ENCODE measurements around the gene WDR35. TPM values are rescaled to one million over a fixed set of nuclear protein-coding genes. Genes with fewer than 3 reads are reported as not detected.

The WDR35 gene
- total and polyA plus RNA-seq, 2 of the 4 experiments (the other 2 are of a cell fraction): 3.4 to 8.1 TPM

- H2AK5ac ChIP-seq (ENCODE audit: low read depth, low read length): no peak overlapping the region
- peak overlapping the region; percentile 86; the same call in 1 of the 2 replicates for H4K5ac ChIP-seq (ENCODE audit: low read depth, low read length)
- no peak overlapping the region for H3K9ac ChIP-seq (ENCODE audit: low read depth, low read length)
- no peak; the same call in 1 of the 2 replicates for ATAC-seq (ENCODE audit: low read depth)
- no peak overlapping the region; the same call in 1 of the 2 replicates for H3K27ac ChIP-seq (ENCODE audit: insufficient read depth, low read length)
- H3K79me1 ChIP-seq (ENCODE audit: low read depth in 1 of 2, low read length in 2 of 2): no peaks in the 10 kb centered on the region
- no peaks in the 10 kb centered on the region for H4K20me1 ChIP-seq (ENCODE audit: insufficient read depth, low read length)
- peaks cover 8% of the 10 kb centered on the region for H3K4me1 ChIP-seq (ENCODE audit: control insufficient read depth, insufficient read depth, low read length)
- dilution Hi-C loops (cut with HindIII; ENCODE audit: low sequenced_read_pairs, unreplicated experiment): no loop called here
- H3K23ac ChIP-seq (ENCODE audit: low read depth, low read length): no peak overlapping the region; the same call in 1 of the 2 replicates
- in situ Hi-C loops (cut with MboI; ENCODE audit: low sequenced_read_pairs): no loop called here
- POLR2A ChIA-PET (ENCODE audit: unreplicated experiment): no interaction called here
- intact Hi-C loops (cut with micrococcal nuclease): loop anchor here (10.0 kb wide), 1 partner anchor 892 kb away; the partner anchor contains the start of gene LDAH
- TF ChIP-seq MAFK (IDR thresholded peaks at IDR 0.05; ENCODE audit: low read depth, low read length): no peak
- TF ChIP-seq USF2 (IDR thresholded peaks at IDR 0.05; ENCODE audit: low read depth, low read length): no peak
- H3K4me2 ChIP-seq (ENCODE audit: low read depth, low read length): peak overlapping the region; percentile 79; the same call in 1 of the 2 replicates
- peaks cover 2% of the 10 kb centered on the region; the same call in 1 of the 2 replicates for H3K9me3 ChIP-seq (ENCODE audit: control insufficient read depth, insufficient read depth, low read length)
- no peak overlapping the region; the same call in 1 of the 2 replicates for H3K14ac ChIP-seq (replicated peaks; ENCODE audit: low read depth, low read length)
- peak overlapping the region; percentile 7; the same call in 1 of the 2 replicates for H3K4ac ChIP-seq (ENCODE audit: low read depth, low read length)
- H3K18ac ChIP-seq (ENCODE audit: low read depth, low read length): peak overlapping the region; percentile 89; the same call in 1 of the 2 replicates
- peaks cover 3% of the 10 kb centered on the region; the same call in 1 of the 2 replicates for H3K9me1 ChIP-seq (ENCODE audit: insufficient read depth, low read length)
- BruUV-seq (replicated peaks): no TSS peak
- no peak overlapping the region for H2AK9ac ChIP-seq (replicated peaks; ENCODE audit: low read depth, low read length, poor library complexity)
- no peak overlapping the region for H3K4me3 ChIP-seq (ENCODE audit: insufficient read depth, low read depth, low read length)
- WGBS, 2 experiments (ENCODE audit: extremely low coverage in 2 of 2, insufficient read length in 1 of 2): no CpG with 5 or more reads among the region's 2 CpGs
- peak overlapping the region; percentile 50 for H2BK120ac ChIP-seq (ENCODE audit: low read depth, low read length)
- H3K27me3 ChIP-seq (ENCODE audit: control insufficient read depth, insufficient read depth, low read length): no peaks in the 10 kb centered on the region
- peaks cover 15% of the 10 kb centered on the region for H3K36me3 ChIP-seq (ENCODE audit: control insufficient read depth, insufficient read depth, low read length)
- peak overlapping the region; percentile 15; the same call in 1 of the 2 replicates for H4K91ac ChIP-seq (ENCODE audit: insufficient read depth, low read depth, low read length)
- peak overlapping the region; percentile 55; the same call in 1 of the 3 replicates for H2BK15ac ChIP-seq (ENCODE audit: low read depth, low read length)
- H4K8ac ChIP-seq (ENCODE audit: low read depth in 2 of 2, low read length in 2 of 2): peak overlapping the region; percentile 46 to 69; a peak in 3 of 4 replicates
- no peak overlapping the region for H2BK5ac ChIP-seq (ENCODE audit: low read depth, low read length, poor library complexity, severe bottlenecking)
- peak overlapping the region; percentile 86 for H2BK20ac ChIP-seq (ENCODE audit: low read depth, low read length)
- no peak overlapping the region for H2AFZ ChIP-seq (replicated peaks; ENCODE audit: low read length, poor library complexity)
- CTCF ChIA-PET: interaction anchor here (0.6 to 0.9 kb wide), 2 partner anchors 33 to 526 kb away, joined by 3 to 4 read pairs; no protein-coding TSS in a partner anchor
- no peak for DNase-seq
- no peak overlapping the region for H3K56ac ChIP-seq (ENCODE audit: extremely low read depth, insufficient read depth, low read length)
Observed at GRCh38 chr2:19932928-19933327, 57.0 kb downstream of the WDR35 start.
